Endothelial cell (in vitro differentiated cells): ENCODE measurements around the gene ULBP3. TPM values are rescaled to one million over a fixed set of nuclear protein-coding genes. Genes with fewer than 3 reads are reported as not detected.

Experiments
- DNase-seq: peaks from one replicate; pipeline ENCODE4 v3.0.0; 2021; ENCODE audit warnings: low spot score
- H3K27ac Mint-ChIP-seq: one replicate; pipeline ENCODE4 v1.8.0; 2021; ENCODE audit warnings: mixed read lengths, inconsistent platforms; ENCODE audit not compliant: unreplicated experiment
- H3K27me3 Mint-ChIP-seq: one replicate; pipeline ENCODE4 v1.8.0; 2021; ENCODE audit warnings: mild to moderate bottlenecking, moderate library complexity, mixed read lengths, inconsistent platforms; ENCODE audit not compliant: unreplicated experiment
- H3K36me3 Mint-ChIP-seq: one replicate; pipeline ENCODE4 v1.8.0; 2021; ENCODE audit warnings: mild to moderate bottlenecking, low read depth, mixed read lengths, inconsistent platforms; ENCODE audit not compliant: unreplicated experiment
- H3K4me1 Mint-ChIP-seq: one replicate; pipeline ENCODE4 v1.8.0; 2021; ENCODE audit warnings: mild to moderate bottlenecking, mixed read lengths, inconsistent platforms; ENCODE audit not compliant: unreplicated experiment
- H3K4me3 Mint-ChIP-seq: one replicate; pipeline ENCODE4 v1.8.0; 2021; ENCODE audit warnings: mild to moderate bottlenecking, mixed read lengths, inconsistent platforms; ENCODE audit not compliant: unreplicated experiment
- H3K9me3 Mint-ChIP-seq: one replicate; pipeline ENCODE4 v1.8.0; 2021; ENCODE audit warnings: mixed read lengths, inconsistent platforms; ENCODE audit not compliant: unreplicated experiment
- total RNA-seq: library from RNA; stranded (reverse); fragmentation: NEBNext Ultra II Directional; extraction: Animal tissue kit (Norgen Biotek cat#: 25700); gene quantifications from one replicate; pipeline ENCODE4 v1.2.1, GENCODE V29; 2021; ENCODE audit not compliant: unreplicated experiment
- TF ChIP-seq, protein P1 (sequence below): fragments of 200-600 bp; sonication (generic); IDR thresholded peaks from one replicate; pipeline ENCODE4 v1.5.0; 2021; ENCODE audit warnings: antibody characterized with exemption; ENCODE audit not compliant: unreplicated experiment

The ULBP3 gene
- total RNA-seq, 1 donor from 2014 or later: 16.0 TPM

DNA sequence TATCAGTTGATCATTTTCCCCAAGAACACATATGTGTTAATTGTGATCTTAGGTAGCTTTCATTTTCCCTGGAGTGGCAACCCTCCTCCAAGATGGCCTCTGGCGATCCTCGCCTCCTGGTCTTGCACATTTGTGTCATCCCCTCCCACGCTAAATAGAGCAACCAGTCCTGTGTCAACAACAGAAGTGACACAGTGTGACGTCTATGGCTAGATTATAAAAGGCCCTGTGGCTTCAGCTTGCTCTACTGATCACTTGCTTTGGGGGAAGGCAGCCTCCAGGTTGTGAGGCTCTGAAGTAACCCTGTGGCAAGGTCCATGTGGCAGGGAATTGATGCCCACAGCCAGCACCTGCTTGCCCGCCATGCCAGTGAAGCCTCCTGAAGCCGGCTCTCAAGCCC, 43.3 kb upstream of the ULBP3 start:
- H3K36me3 Mint-ChIP-seq: no peaks in the 10 kb centered on the region

DNA sequence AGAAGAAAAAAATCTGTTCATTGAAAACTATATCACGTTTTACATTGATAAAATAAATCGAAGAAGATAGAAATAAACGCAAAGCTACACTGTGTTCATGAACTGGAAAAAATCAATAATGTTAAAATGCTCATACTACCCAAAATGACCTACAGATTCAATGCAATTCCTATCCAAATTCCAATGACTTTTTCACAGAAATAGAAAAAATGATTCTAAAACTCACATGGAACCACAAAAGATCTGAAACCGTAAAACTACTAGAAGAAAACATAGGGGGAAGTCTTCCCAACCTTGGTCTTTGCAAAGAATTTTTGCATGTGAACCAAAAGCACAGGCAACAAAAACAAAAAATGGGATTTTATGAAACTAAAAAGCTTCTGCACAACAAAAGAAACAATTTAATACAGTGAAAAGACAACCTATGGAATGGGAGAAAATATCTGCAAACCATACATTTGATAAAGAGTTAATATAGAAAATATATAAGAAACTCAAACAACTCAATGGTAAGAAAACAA, 33.9 kb upstream of the ULBP3 start:
- Mint-ChIP-seq H3K4me1 (no peaks in the 10 kb centered on the region), H3K27ac (no peak overlapping the region), H3K36me3 (no peaks in the 10 kb centered on the region), H3K4me3 (no peak overlapping the region), H3K9me3 (no peaks in the 10 kb centered on the region), H3K27me3 (peaks cover 1% of the 10 kb centered on the region)
- TF ChIP-seq, protein P1, sequence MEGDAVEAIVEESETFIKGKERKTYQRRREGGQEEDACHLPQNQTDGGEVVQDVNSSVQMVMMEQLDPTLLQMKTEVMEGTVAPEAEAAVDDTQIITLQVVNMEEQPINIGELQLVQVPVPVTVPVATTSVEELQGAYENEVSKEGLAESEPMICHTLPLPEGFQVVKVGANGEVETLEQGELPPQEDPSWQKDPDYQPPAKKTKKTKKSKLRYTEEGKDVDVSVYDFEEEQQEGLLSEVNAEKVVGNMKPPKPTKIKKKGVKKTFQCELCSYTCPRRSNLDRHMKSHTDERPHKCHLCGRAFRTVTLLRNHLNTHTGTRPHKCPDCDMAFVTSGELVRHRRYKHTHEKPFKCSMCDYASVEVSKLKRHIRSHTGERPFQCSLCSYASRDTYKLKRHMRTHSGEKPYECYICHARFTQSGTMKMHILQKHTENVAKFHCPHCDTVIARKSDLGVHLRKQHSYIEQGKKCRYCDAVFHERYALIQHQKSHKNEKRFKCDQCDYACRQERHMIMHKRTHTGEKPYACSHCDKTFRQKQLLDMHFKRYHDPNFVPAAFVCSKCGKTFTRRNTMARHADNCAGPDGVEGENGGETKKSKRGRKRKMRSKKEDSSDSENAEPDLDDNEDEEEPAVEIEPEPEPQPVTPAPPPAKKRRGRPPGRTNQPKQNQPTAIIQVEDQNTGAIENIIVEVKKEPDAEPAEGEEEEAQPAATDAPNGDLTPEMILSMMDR: no peak
- DNase-seq: no peak

More for the DNA sequence above, 43.3 kb upstream of the ULBP3 start:
- no peak for DNase-seq
- peaks cover 4% of the 10 kb centered on the region for H3K27me3 Mint-ChIP-seq
- no peak overlapping the region for H3K4me3 Mint-ChIP-seq
- H3K4me1 Mint-ChIP-seq: no peaks in the 10 kb centered on the region
- no peak overlapping the region for H3K27ac Mint-ChIP-seq
- TF ChIP-seq, protein P1: no peak
- no peaks in the 10 kb centered on the region for H3K9me3 Mint-ChIP-seq

DNA sequence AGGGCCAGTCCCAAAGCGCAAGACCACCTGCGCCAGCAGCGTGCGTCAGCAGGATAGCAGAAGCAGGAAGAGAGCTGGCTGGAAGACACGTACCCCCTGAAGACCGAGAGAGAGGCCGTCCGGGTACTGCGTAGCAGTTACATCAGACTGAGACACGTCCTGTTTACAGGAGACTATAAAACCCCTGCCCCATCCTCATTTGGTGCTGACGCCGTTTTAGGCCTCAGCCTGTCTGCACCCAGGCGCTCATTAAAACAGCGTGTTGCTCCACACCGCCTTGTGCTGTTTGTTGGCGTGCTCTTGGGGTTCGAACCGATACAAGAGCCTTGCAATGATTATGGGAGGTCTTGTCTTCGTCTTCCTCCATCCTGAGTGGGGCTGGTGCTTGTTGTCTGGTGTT, 31.8 kb upstream of the ULBP3 start:
- Mint-ChIP-seq H3K4me3 (no peak overlapping the region), H3K9me3 (no peaks in the 10 kb centered on the region), H3K27ac (no peak overlapping the region), H3K4me1 (no peaks in the 10 kb centered on the region), H3K36me3 (no peaks in the 10 kb centered on the region), H3K27me3 (no peaks in the 10 kb centered on the region)
- TF ChIP-seq, protein P1: no peak
- DNase-seq: no peak

DNA sequence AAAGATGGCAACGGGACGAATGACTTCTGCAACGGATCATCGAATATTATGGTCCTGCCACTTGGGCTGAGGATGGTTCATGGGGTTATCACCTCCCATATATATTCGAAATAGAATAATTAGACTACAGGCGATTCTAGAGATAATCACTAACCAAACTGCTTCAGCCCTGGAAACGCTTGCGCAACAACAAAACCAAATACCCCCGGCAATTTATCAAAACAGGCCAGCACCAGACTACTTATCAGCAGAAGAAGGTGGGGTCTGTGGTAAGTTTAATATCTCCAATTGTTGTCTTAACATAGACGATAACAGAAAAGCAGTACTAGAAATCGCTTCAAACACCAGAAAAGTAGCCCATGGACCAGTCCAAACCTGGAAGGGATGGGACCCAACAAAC, 31.0 kb upstream of the ULBP3 start:
- Mint-ChIP-seq H3K27ac (no peak overlapping the region), H3K36me3 (no peaks in the 10 kb centered on the region), H3K4me3 (no peak overlapping the region), H3K27me3 (no peaks in the 10 kb centered on the region), H3K4me1 (no peaks in the 10 kb centered on the region), H3K9me3 (no peaks in the 10 kb centered on the region)
- no peak for DNase-seq
- TF ChIP-seq, protein P1: no peak

DNA sequence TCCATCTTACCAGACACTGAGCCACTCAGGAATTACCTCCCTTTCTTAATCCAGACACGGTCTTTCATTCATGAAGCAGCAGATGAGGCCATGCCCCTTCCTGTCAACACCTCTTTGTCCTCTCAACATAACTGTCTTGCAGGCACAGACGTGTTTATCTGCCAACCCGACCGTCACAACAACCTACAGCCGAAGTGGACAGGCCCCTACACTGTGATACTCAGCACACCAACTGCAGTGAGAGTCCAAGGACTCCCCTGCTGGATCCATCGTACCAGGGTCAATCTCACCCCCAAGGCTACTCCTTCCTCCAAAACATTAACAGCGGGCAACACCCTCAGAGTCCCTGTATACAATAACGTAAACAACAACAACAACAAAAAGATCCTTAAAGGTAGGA, 30.6 kb upstream of the ULBP3 start:
- no peak for DNase-seq
- Mint-ChIP-seq H3K4me1 (peaks cover 3% of the 10 kb centered on the region), H3K4me3 (no peak overlapping the region), H3K9me3 (no peaks in the 10 kb centered on the region), H3K36me3 (no peaks in the 10 kb centered on the region), H3K27me3 (no peaks in the 10 kb centered on the region), H3K27ac (no peak overlapping the region)
- TF ChIP-seq, protein P1: no peak
